ENCODE results near the gene SCRG1.

Gene SCRG1

GRCh38 chr4:173381610-173382009 is 17.3 kb downstream of the SCRG1 start:
- ChIA-PET CTCF (interaction anchor here (0.7 kb wide), 1 partner anchor 57 kb away, joined by 8 read pairs; no protein-coding TSS in a partner anchor), POLR2A (interaction anchor here (1.2 to 1.3 kb wide), 2 partner anchors 11 to 47 kb away, joined by 3 to 5 read pairs; partner anchors contain the start of genes HMGB2 and SAP30)
- DNase-seq (ENCODE audit: extremely low spot score) = no peak
- TF ChIP-seq HDGF (IDR thresholded peaks at IDR 0.05; ENCODE audit: borderline replicate concordance) = no peak
- TF ChIP-seq ARNT (IDR thresholded peaks at IDR 0.05) = no peak
- no peak for TF ChIP-seq BHLHE40 (IDR thresholded peaks at IDR 0.05; ENCODE audit: borderline replicate concordance)
- TF ChIP-seq NFRKB (IDR thresholded peaks at IDR 0.05) = no peak
- TF ChIP-seq FOXA1 (IDR thresholded peaks at IDR 0.05) = no peak
- no peak for TF ChIP-seq ELF4 (IDR thresholded peaks at IDR 0.05)
- TF ChIP-seq TARDBP (IDR thresholded peaks at IDR 0.05) = no peak
- TF ChIP-seq SUZ12 (IDR thresholded peaks at IDR 0.05) = no peak
- no peak for TF ChIP-seq CTBP1 (IDR thresholded peaks at IDR 0.05; ENCODE audit: borderline replicate concordance)
- no peak for TF ChIP-seq L3MBTL2 (conservative IDR thresholded peaks at IDR 0.05)

- ChIA-PET CTCF (interaction anchor here (0.7 kb wide), 1 partner anchor 56 kb away, joined by 8 read pairs; no protein-coding TSS in a partner anchor), POLR2A (interaction anchor here (1.2 to 1.3 kb wide), 2 partner anchors 10 to 46 kb away, joined by 3 to 5 read pairs; partner anchors contain the start of genes HMGB2 and SAP30)
- TF ChIP-seq FOXM1 (IDR thresholded peaks at IDR 0.05; ENCODE audit: borderline replicate concordance) (no peak), SP1 (IDR thresholded peaks at IDR 0.05) (no peak), ARNT (IDR thresholded peaks at IDR 0.05) (no peak), ELF4 (IDR thresholded peaks at IDR 0.05) (no peak), BHLHE40 (IDR thresholded peaks at IDR 0.05; ENCODE audit: borderline replicate concordance) (no peak), FOXK2 (IDR thresholded peaks at IDR 0.05) (no peak), HDGF (IDR thresholded peaks at IDR 0.05; ENCODE audit: borderline replicate concordance) (no peak), LEF1 (IDR thresholded peaks at IDR 0.05; ENCODE audit: borderline replicate concordance) (no peak), CTBP1 (IDR thresholded peaks at IDR 0.05; ENCODE audit: borderline replicate concordance) (no peak), PKNOX1 (IDR thresholded peaks at IDR 0.05) (no peak), SUZ12 (IDR thresholded peaks at IDR 0.05) (no peak), ZNF384 (IDR thresholded peaks at IDR 0.05) (no peak), TARDBP (IDR thresholded peaks at IDR 0.05) (no peak), L3MBTL2 (conservative IDR thresholded peaks at IDR 0.05) (no peak)
- no peak for DNase-seq (ENCODE audit: extremely low spot score)
These were observed 17.9 kb downstream of the SCRG1 start for GRCh38 chr4:173380987-173381386.

- DNase-seq (ENCODE audit: extremely low spot score) = no peak
- ChIA-PET CTCF (no interaction called here), POLR2A (interaction anchor here (1.0 kb wide), 1 partner anchor 10 kb away, joined by 3 read pairs; the partner anchor contains the start of gene SAP30)
- TF ChIP-seq ARNT (IDR thresholded peaks at IDR 0.05) = no peak
- TF ChIP-seq FOXA1 (IDR thresholded peaks at IDR 0.05) = no peak
- TF ChIP-seq ELF4 (IDR thresholded peaks at IDR 0.05) = no peak
- no peak for TF ChIP-seq TARDBP (IDR thresholded peaks at IDR 0.05)
- no peak for TF ChIP-seq FOXK2 (IDR thresholded peaks at IDR 0.05)
- no peak for TF ChIP-seq HDGF (IDR thresholded peaks at IDR 0.05; ENCODE audit: borderline replicate concordance)
- TF ChIP-seq CTBP1 (IDR thresholded peaks at IDR 0.05; ENCODE audit: borderline replicate concordance) = no peak
- TF ChIP-seq SP1 (IDR thresholded peaks at IDR 0.05) = no peak
- TF ChIP-seq BHLHE40 (IDR thresholded peaks at IDR 0.05; ENCODE audit: borderline replicate concordance) = no peak
- TF ChIP-seq PKNOX1 (IDR thresholded peaks at IDR 0.05) = no peak
- no peak for TF ChIP-seq NFRKB (IDR thresholded peaks at IDR 0.05)
- TF ChIP-seq LEF1 (IDR thresholded peaks at IDR 0.05; ENCODE audit: borderline replicate concordance) = no peak
These were observed 19.0 kb downstream of the SCRG1 start for GRCh38 chr4:173379929-173380328.

GRCh38 chr4:173374588-173374987 is 24.3 kb downstream of the SCRG1 start:
- ChIA-PET CTCF (interaction anchor here (1.5 kb wide), 1 partner anchor 46 kb away, joined by 5 read pairs; no protein-coding TSS in a partner anchor), POLR2A (interaction anchor here (13.1 kb wide), 1 partner anchor 41 kb away, joined by 317 read pairs; the partner anchor contains the start of gene HMGB2)
- DNase-seq (ENCODE audit: extremely low spot score) = no peak
- TF ChIP-seq FOXA1 (IDR thresholded peaks at IDR 0.05) (no peak), L3MBTL2 (conservative IDR thresholded peaks at IDR 0.05) (no peak), SP1 (IDR thresholded peaks at IDR 0.05) (no peak), ELF4 (IDR thresholded peaks at IDR 0.05) (no peak), LEF1 (IDR thresholded peaks at IDR 0.05; ENCODE audit: borderline replicate concordance) (no peak), TARDBP (IDR thresholded peaks at IDR 0.05) (no peak), ARNT (IDR thresholded peaks at IDR 0.05) (no peak), PKNOX1 (IDR thresholded peaks at IDR 0.05) (no peak), NFRKB (IDR thresholded peaks at IDR 0.05) (no peak), CTBP1 (IDR thresholded peaks at IDR 0.05; ENCODE audit: borderline replicate concordance) (no peak), BHLHE40 (IDR thresholded peaks at IDR 0.05; ENCODE audit: borderline replicate concordance) (no peak), FOXK2 (IDR thresholded peaks at IDR 0.05) (no peak), FOXM1 (IDR thresholded peaks at IDR 0.05; ENCODE audit: borderline replicate concordance) (no peak), HDGF (IDR thresholded peaks at IDR 0.05; ENCODE audit: borderline replicate concordance) (no peak), SUZ12 (IDR thresholded peaks at IDR 0.05) (no peak), ZNF384 (IDR thresholded peaks at IDR 0.05) (no peak)

- TF ChIP-seq L3MBTL2 (conservative IDR thresholded peaks at IDR 0.05) = no peak
- CTCF ChIA-PET = interaction anchor here (0.5 to 0.7 kb wide), 4 partner anchors 8 to 875 kb away, joined by 3 to 4 read pairs (median 4); no protein-coding TSS in a partner anchor
- POLR2A ChIA-PET = interaction anchor here (0.7 to 13.1 kb wide), 20 partner anchors 10 to 202 kb away, joined by 3 to 317 read pairs (median 3); partner anchors contain the start of gene HMGB2
- peak; percentile 49 for DNase-seq (ENCODE audit: extremely low spot score)
These were observed 27.4 kb downstream of the SCRG1 start for GRCh38 chr4:173371292-173372192.

Data from HEK293T (cell line).